Ovary (tissue), 3 donors: Measurements from ENCODE around the gene AFF1.
"Not testable (repeated sequence)": the region's sequence is repeated elsewhere in the genome, so short reads cannot be mapped to it uniquely, and the experiment has no call there.

ENCODE experiments used
- CTCF ChIP-seq, 3 donors: fragments of 450-650 bp in 2 of 3; fragments of 200-600 bp in 1 of 3; IDR thresholded peaks; one replicate each; pipeline versions ENCODE4 v1.5.1 to v1.8.0; 2016 to 2022; ENCODE audit warnings: antibody characterized with exemption in 3 of 3, mild to moderate bottlenecking in 1 of 3
- EP300 ChIP-seq: sonication (generic); formaldehyde crosslinking; IDR thresholded peaks from one replicate; pipeline ENCODE4 v1.6.1; 2017; ENCODE audit warnings: antibody characterized with exemption
- POLR2A ChIP-seq: fragments of 450-650 bp; IDR thresholded peaks from one replicate; pipeline ENCODE4 v1.6.1; 2017; ENCODE audit warnings: antibody characterized with exemption, mild to moderate bottlenecking, moderate library complexity
- donor health status: DM: no; HTN: no; CAD: no.

- TF ChIP-seq CTCF (IDR thresholded peaks at IDR 0.05); POLR2A; EP300: not testable (repeated sequence)
Measured at GRCh38 chr4:87145934-87146333, 211.1 kb downstream of the AFF1 start.
